Renal pelvis (tissue), 4 donors: ENCODE data around the gene CLDN4. TPM values are rescaled to one million over a fixed set of nuclear protein-coding genes. Genes with fewer than 3 reads are reported as not detected.
"Not testable (repeated sequence)": the region's sequence is repeated elsewhere in the genome, so short reads cannot be mapped to it uniquely, and the experiment has no call there.

ENCODE experiments used
- DNase-seq: peaks from one replicate; pipeline ENCODE4 v3.0.0-alpha.2; 2013
- polyA plus RNA-seq, 3 donors: library from polyadenylated mRNA; unstranded; fragments of 120-200 nt; gene quantifications; one replicate each; pipeline ENCODE4 v1.2.1, GENCODE V29; 2013; ENCODE audit not compliant: insufficient read length in 3 of 3

CLDN4 gene
- polyA plus RNA-seq, 3 donors: 76.8 to 91.5 (median 90.7) TPM

DNA sequence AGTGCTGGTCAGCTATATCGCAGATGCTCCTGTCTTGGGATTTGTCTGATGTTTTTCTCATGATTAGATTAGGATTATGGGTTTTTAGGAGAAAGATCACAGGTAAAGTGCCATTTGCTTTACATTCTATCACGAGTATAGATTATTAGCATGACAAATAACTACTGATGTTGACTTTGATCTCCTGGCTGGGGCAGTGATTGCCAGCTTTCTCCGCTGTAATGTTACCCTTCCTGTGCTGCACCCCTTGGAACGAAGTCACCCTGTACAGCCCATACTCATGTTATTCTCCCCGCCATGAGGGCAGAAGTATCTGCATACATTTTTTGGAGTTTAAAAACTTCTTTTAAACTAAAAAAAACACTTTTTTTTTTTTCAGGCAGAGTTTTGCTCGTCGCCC is 10.8 kb upstream of the CLDN4 start:
- DNase-seq: no peak

GRCh38 chr7:73821597-73822285 is 9.1 kb upstream of the CLDN4 start:
- not testable (repeated sequence) for DNase-seq

GRCh38 chr7:73822319-73823173 is 8.2 kb upstream of the CLDN4 start:
- DNase-seq: peak; percentile 86

- DNase-seq: no peak
Measured at GRCh38 chr7:73823257-73823656, 7.5 kb upstream of the CLDN4 start.

DNA sequence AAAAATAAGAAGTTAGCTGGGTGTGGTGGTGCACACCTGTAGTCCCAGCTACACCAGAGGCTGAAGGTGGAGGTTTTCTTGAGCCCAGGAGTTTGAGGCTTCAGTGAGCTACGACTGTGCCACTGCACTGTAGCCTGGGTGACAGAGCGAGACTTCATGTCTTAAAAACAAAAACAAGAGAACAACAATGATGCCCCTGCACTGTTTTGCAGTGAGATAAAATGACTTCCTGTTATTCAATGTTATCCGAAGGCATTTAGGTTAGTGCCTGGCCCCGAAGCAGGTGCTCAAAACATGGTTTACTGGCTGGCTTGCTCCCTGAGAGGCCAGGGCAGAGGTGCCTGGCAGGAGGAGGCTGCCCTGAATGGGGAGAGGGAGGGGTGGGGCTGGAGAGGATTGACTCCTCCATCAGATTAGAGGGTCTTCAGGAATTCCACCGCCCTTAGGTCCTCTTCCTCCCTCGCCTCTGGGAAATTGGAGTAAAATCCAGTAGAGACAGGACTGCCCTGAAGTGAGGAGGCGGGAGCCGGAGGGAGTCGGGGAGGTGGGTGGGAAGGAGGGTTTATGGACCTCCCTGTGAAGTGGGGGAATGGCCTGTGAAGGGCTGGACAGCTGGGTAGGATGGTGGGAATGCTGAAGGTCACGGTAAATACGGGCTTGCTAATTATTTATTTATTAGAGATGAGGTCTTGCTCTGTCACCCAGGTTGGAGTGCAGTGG is 6.8 kb upstream of the CLDN4 start:
- no peak for DNase-seq

GRCh38 chr7:73824986-73825385 is 5.8 kb upstream of the CLDN4 start:
- no peak for DNase-seq

- DNase-seq: peak; percentile 78
Measured at GRCh38 chr7:73827567-73828106, 3.2 kb upstream of the CLDN4 start.

DNA sequence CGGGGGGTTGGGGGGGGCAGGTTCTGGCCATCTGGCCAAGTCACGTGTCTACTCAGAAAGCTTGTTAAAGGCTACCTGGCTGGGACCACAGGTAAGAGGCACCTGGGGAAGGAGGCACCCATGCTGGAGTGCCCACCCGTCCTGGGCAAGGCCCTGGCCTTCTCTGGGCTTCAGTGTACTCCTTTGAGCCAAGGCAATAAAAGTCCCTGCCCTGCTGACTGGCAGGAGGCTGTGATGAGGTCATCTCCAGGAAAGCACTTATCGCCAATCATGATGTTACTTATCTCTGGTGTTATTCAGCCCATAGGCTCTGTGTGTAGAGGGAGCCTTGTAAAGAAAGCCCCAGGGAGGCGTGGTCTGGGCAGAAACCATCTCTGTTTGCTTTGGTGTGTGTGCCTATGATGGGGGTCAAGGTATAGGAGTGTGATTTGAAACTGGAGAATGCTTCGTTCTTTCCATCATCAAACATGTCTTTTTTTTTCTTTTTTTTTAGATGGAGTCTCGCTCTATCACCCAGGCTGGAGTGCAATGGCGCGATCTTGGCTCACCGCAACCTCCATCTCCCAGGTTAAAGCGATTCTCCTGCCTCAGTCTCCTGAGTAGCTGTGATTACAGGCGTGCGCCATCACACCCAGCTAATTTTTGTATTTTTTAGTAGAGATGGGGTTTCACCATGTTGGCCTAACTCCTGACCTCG is 2.5 kb upstream of the CLDN4 start:
- DNase-seq: no peak

- DNase-seq: no peak
Measured at GRCh38 chr7:73828972-73829371, 1.8 kb upstream of the CLDN4 start.

DNA sequence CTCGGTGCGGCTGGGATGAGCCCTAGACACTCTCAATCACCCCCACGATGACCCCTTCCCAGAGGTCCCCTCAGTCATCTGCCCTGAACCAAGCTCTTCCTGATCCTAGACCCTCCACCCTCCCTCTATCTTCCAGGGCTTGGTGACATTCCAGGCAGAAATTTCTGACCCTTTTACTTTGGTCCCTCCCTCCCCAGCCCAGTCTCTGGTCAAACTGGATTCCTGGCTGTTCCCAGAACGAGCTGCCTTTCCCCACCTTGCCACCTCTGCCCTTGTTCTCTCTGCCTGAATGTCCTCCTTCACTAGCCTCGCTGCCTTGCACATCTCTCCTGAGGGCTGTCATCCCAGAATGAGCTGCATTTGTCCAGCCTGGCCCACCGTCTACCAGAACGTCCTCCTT is 1.3 kb upstream of the CLDN4 start:
- no peak for DNase-seq

- DNase-seq: no peak
Measured at GRCh38 chr7:73829921-73830680, 695 bp upstream of the CLDN4 start.

DNA sequence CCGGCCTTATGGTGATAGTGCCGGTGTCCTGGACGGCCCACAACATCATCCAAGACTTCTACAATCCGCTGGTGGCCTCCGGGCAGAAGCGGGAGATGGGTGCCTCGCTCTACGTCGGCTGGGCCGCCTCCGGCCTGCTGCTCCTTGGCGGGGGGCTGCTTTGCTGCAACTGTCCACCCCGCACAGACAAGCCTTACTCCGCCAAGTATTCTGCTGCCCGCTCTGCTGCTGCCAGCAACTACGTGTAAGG is 713 bp downstream of the CLDN4 start:
- DNase-seq: no peak

GRCh38 chr7:73831834-73832651 is 1.2 kb downstream of the CLDN4 start:
- no peak for DNase-seq

- no peak for DNase-seq
Measured at GRCh38 chr7:73832806-73833205, 2.0 kb downstream of the CLDN4 start.

- DNase-seq: no peak
Measured at GRCh38 chr7:73833251-73833919, 2.6 kb downstream of the CLDN4 start.

GRCh38 chr7:73834626-73835191 is 3.9 kb downstream of the CLDN4 start:
- no peak for DNase-seq

DNA sequence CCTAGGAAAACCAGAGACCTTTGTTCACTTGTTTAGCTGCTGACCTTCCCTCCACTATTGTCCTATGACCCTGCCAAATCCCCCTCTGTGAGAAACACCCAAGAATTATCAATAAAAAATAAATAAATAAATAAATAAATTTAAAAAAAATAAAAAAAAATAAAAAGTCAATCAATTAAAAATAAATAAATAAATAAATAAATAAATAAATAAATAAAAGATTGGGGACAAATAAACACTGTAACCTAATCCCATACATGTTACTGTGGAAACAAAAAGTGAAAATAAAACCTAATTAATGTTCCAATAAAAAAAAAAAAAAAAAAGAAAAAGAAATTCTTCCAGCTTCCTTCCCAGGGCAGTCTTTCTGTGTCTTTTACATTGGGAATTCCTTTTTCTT is 6.4 kb downstream of the CLDN4 start:
- not testable (repeated sequence) for DNase-seq

DNA sequence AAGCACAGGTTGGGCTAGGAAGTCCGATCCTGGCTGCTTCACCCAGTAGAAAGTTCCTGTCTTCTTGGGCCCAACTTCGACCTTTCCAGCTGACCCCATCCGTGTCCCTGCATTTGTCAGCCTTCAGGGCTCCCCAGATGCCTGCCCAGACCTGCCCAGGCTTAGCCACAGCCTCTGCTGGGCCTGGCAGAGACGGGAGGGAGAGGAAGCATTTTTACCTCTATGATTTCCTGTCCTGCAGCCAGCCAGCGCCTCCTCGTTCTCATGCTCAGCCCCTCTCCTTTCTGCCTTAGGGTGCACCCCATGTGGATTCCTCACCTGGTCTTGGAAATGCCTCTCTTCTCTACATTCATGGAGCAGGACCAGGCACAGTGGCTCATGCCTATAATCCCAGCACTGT is 7.8 kb downstream of the CLDN4 start:
- no peak for DNase-seq

DNA sequence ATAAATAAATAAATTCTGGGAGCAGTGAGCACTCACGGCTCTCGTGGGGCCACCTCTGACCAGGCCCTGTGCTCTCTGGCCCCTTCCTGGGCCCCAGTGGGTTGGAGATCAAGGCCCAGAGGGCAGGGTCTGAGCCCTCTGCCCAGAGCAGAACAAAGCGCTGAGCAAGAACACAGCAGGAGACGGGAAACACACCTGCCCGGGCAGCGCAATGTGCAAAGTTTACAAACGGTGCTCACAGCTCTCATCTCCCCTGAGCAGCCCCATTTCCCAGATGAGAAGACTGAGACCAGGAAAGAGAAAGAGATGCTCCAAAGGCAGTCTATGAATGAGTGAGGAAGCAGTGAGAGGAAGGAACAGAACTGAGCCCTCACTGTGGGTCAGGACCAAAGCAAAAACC is 8.5 kb downstream of the CLDN4 start:
- DNase-seq: no peak
